ENCODE measurements around the gene CHMP5. TPM values are rescaled to one million over a fixed set of nuclear protein-coding genes. Genes with fewer than 3 reads are reported as not detected.
"Not testable (repeated sequence)": the region's sequence is repeated elsewhere in the genome, so short reads cannot be mapped to it uniquely, and the experiment has no call there.

Gene CHMP5
- total RNA-seq, 4 donors from 2014 or later, result 55.1 to 78.2 (median 60.3) TPM

GRCh38 chr9:33309903-33310302 lies 45.1 kb downstream of the CHMP5 start:
- intact Hi-C loops (cut with DNase I), result no loop called here
- no peak for TF ChIP-seq POLR2A (IDR thresholded peaks at IDR 0.05)
- TF ChIP-seq, protein P1, sequence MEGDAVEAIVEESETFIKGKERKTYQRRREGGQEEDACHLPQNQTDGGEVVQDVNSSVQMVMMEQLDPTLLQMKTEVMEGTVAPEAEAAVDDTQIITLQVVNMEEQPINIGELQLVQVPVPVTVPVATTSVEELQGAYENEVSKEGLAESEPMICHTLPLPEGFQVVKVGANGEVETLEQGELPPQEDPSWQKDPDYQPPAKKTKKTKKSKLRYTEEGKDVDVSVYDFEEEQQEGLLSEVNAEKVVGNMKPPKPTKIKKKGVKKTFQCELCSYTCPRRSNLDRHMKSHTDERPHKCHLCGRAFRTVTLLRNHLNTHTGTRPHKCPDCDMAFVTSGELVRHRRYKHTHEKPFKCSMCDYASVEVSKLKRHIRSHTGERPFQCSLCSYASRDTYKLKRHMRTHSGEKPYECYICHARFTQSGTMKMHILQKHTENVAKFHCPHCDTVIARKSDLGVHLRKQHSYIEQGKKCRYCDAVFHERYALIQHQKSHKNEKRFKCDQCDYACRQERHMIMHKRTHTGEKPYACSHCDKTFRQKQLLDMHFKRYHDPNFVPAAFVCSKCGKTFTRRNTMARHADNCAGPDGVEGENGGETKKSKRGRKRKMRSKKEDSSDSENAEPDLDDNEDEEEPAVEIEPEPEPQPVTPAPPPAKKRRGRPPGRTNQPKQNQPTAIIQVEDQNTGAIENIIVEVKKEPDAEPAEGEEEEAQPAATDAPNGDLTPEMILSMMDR (IDR thresholded peaks at IDR 0.05), result no peak
- 81 to 98% methylated on average over 1 of the region's 1 CpG for WGBS, 2 donors

DNA sequence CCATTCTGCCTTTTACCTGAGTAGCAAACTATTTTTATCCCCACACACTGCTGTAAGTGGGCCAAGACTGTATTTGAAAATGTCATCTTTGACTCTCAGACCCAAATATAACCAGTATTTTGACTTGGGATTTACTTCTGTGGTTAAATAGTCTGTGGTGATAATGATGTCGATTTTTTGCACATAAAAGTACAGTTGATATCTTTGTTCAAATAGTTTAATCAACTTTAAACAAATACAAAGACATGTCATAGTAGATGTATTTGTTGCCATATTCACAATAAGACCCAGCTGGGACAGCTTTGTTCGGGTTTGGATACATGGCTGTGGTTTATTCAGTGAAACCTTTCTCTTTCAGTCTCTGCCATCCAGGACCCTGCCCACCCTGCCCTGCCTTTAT lies 45.9 kb downstream of the CHMP5 start:
- WGBS, 2 donors, result 91 to 95% methylated on average over 2 of the region's 2 CpGs
- intact Hi-C loops (cut with DNase I), result no loop called here
- peaks cover 75 to 89% of the 10 kb centered on the region in 2 donors for H3K36me3 ChIP-seq

More at GRCh38 chr9:33309903-33310302, 45.1 kb downstream of the CHMP5 start:
- H3K27me3 ChIP-seq, result no peaks in the 10 kb centered on the region
- H3K27ac ChIP-seq, result no peak overlapping the region
- no peak overlapping the region for H3K4me3 ChIP-seq (replicated peaks in 1 of 3)
- peaks cover 77 to 90% of the 10 kb centered on the region in 2 donors for H3K36me3 ChIP-seq
- no peaks in the 10 kb centered on the region for H3K9me3 ChIP-seq
- DNase-seq, result no peak
- no peaks in the 10 kb centered on the region for H3K4me1 ChIP-seq

DNA sequence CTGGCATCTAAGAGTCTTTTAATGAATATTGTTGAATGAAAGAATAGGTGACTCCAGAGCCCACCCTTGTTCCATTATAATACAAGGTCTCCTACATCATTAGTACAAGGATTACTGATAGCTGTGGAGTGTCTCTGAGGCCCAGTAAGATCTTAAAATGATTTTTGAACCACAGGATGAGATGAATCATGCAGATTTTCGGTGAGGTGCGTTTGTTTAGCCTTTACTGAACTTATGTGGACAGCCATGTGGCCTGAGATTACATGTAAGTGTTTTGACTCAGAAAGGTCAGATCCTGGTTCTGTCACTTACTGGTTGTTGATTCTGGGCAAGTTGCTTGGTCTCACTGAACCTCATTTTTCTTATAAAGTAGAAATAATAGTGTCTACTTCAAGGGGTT lies 47.1 kb downstream of the CHMP5 start:
- WGBS, 2 donors, result 89 to 91% methylated on average over 2 of the region's 2 CpGs
- H3K27ac ChIP-seq, result no peak overlapping the region
- peaks cover 66 to 76% of the 10 kb centered on the region in 2 donors for H3K36me3 ChIP-seq
- H3K9me3 ChIP-seq, result no peaks in the 10 kb centered on the region
- intact Hi-C loops (cut with DNase I), result no loop called here
- no peak for DNase-seq
- TF ChIP-seq POLR2A (IDR thresholded peaks at IDR 0.05), result no peak
- TF ChIP-seq, protein P1 (IDR thresholded peaks at IDR 0.05), result no peak
- no peak overlapping the region for H3K4me3 ChIP-seq (replicated peaks in 1 of 3)
- H3K4me1 ChIP-seq, result peaks cover 0 to 7% of the 10 kb centered on the region in 2 donors
- H3K27me3 ChIP-seq, result no peaks in the 10 kb centered on the region

More for the DNA sequence above, 45.9 kb downstream of the CHMP5 start:
- Histone ChIP-seq H3K27me3 (no peaks in the 10 kb centered on the region), H3K27ac (no peak overlapping the region), H3K9me3 (no peaks in the 10 kb centered on the region), H3K4me3 (replicated peaks in 1 of 3) (no peak overlapping the region), H3K4me1 (no peaks in the 10 kb centered on the region)
- no peak for TF ChIP-seq POLR2A (IDR thresholded peaks at IDR 0.05)
- TF ChIP-seq, protein P1 (IDR thresholded peaks at IDR 0.05), result no peak
- DNase-seq, result no peak

DNA sequence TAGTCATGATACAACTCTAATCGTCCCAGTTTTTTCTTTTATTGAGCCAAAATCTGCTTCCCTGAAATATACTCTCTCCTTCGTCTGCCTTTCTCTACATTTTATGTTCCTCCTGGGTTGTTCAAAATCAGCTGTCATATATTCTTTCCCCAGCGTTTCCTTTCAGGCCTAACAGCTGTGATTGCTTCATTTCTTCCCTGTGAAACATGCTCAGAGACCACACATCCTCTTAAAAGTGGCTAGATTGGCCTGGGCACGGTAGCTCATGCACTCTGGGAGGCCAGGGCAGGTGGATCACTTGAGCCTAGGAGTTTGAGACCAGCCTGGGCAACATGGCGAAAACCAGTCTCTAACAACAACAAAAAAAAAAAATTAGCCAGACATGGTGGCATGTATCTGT lies 50.5 kb downstream of the CHMP5 start:
- H3K36me3 ChIP-seq, result peaks cover 57 to 73% of the 10 kb centered on the region in 2 donors
- WGBS, 2 donors, result 88 to 94% methylated on average over 5 of the region's 5 CpGs

GRCh38 chr9:33317136-33317535 lies 52.3 kb downstream of the CHMP5 start:
- H3K4me3 ChIP-seq (replicated peaks in 1 of 3), result not testable (repeated sequence)
- 48 to 51% methylated on average over 3 of the region's 3 CpGs for WGBS, 2 donors
- peaks cover 62 to 69% of the 10 kb centered on the region in 2 donors for H3K36me3 ChIP-seq

More for the DNA sequence above, 50.5 kb downstream of the CHMP5 start:
- TF ChIP-seq POLR2A (IDR thresholded peaks at IDR 0.05), result no peak
- TF ChIP-seq, protein P1 (IDR thresholded peaks at IDR 0.05), result no peak
- DNase-seq, result no peak
- Histone ChIP-seq H3K9me3 (no peaks in the 10 kb centered on the region), H3K27me3 (no peaks in the 10 kb centered on the region), H3K4me3 (replicated peaks in 1 of 3) (no peak overlapping the region), H3K4me1 (peaks cover 4 to 12% of the 10 kb centered on the region in 2 donors), H3K27ac (peak overlapping the region in 1 of 3 donors; percentile 78)
- intact Hi-C loops (cut with DNase I), result no loop called here

More at GRCh38 chr9:33317136-33317535, 52.3 kb downstream of the CHMP5 start:
- H3K9me3 ChIP-seq; H3K27me3 ChIP-seq; intact Hi-C loops (cut with DNase I): not testable (repeated sequence)
- DNase-seq, result peak; percentile 83 to 84
- H3K4me1 ChIP-seq, result peaks cover 4 to 12% of the 10 kb centered on the region in 2 donors
- peak overlapping the region; percentile 50 to 79 (median 78) for H3K27ac ChIP-seq

Measured in thyroid gland (tissue), 4 donors.